ENCODE measurements around the gene PRAMEF13.
"Not testable (repeated sequence)": the region's sequence is repeated elsewhere in the genome, so short reads cannot be mapped to it uniquely, and the experiment has no call there.

PRAMEF13 gene

GRCh38 chr1:13201309-13201708 lies at the start of gene PRAMEF13:
TSS of gene PRAMEF13 (minus strand) at chr1:13201409. CDS start at chr1:13199589, 1,820 bp downstream.
- DNase-seq, result not testable (repeated sequence)

GRCh38 chr1:13247122-13247521 lies 45.9 kb upstream of the PRAMEF13 start:
- not testable (repeated sequence) for DNase-seq

- DNase-seq, result not testable (repeated sequence)
Observed at GRCh38 chr1:13246554-13246871, 45.3 kb upstream of the PRAMEF13 start.

- DNase-seq, result not testable (repeated sequence)
Observed at GRCh38 chr1:13245841-13246553, 44.8 kb upstream of the PRAMEF13 start.

- DNase-seq, result not testable (repeated sequence)
Observed at GRCh38 chr1:13243536-13244263, 42.5 kb upstream of the PRAMEF13 start.

GRCh38 chr1:13239633-13240032 lies 38.4 kb upstream of the PRAMEF13 start:
- DNase-seq, result not testable (repeated sequence)

GRCh38 chr1:13237572-13237971 lies 36.4 kb upstream of the PRAMEF13 start:
- DNase-seq, result not testable (repeated sequence)

GRCh38 chr1:13234057-13234456 lies 32.8 kb upstream of the PRAMEF13 start:
- DNase-seq, result not testable (repeated sequence)

GRCh38 chr1:13232056-13232455 lies 30.8 kb upstream of the PRAMEF13 start:
- not testable (repeated sequence) for DNase-seq

- DNase-seq, result not testable (repeated sequence)
Observed at GRCh38 chr1:13231061-13231750, 30.0 kb upstream of the PRAMEF13 start.

GRCh38 chr1:13230601-13231000 lies 29.4 kb upstream of the PRAMEF13 start:
- not testable (repeated sequence) for DNase-seq

- not testable (repeated sequence) for DNase-seq
Observed at GRCh38 chr1:13230096-13230495, 28.9 kb upstream of the PRAMEF13 start.

- peak in 1 of 2 experiments; percentile 5 for DNase-seq
Observed at GRCh38 chr1:13228343-13228781, 27.2 kb upstream of the PRAMEF13 start.

GRCh38 chr1:13227271-13228055 lies 26.3 kb upstream of the PRAMEF13 start:
- not testable (repeated sequence) for DNase-seq

- DNase-seq, result not testable (repeated sequence)
Observed at GRCh38 chr1:13225675-13226204, 24.5 kb upstream of the PRAMEF13 start, which contains the start of gene PRAMEF18. TSS of gene PRAMEF18 (minus strand) at chr1:13226154. CDS start at chr1:13226106, 48 bp downstream.

GRCh38 chr1:13224480-13225060 lies 23.4 kb upstream of the PRAMEF13 start:
- no peak for DNase-seq

- DNase-seq, result not testable (repeated sequence)
Observed at GRCh38 chr1:13222788-13223187, 21.6 kb upstream of the PRAMEF13 start.

GRCh38 chr1:13219203-13219602 lies 18.0 kb upstream of the PRAMEF13 start:
- not testable (repeated sequence) for DNase-seq

GRCh38 chr1:13216619-13217018 lies 15.4 kb upstream of the PRAMEF13 start:
- not testable (repeated sequence) for DNase-seq

- DNase-seq, result not testable (repeated sequence)
Observed at GRCh38 chr1:13208712-13209111, 7.5 kb upstream of the PRAMEF13 start.

- DNase-seq, result not testable (repeated sequence)
Observed at GRCh38 chr1:13171548-13171947, 29.7 kb downstream of the PRAMEF13 start, which contains the start of gene PRAMEF9. TSS of gene PRAMEF9 (plus strand) at chr1:13171848. CDS start at chr1:13175281, 3,433 bp downstream.

GRCh38 chr1:13165531-13165930 lies 35.7 kb downstream of the PRAMEF13 start, which contains the start of gene HNRNPCL4:
TSS of gene HNRNPCL4 (minus strand) at chr1:13165631. CDS start at chr1:13165467, 164 bp downstream.
- DNase-seq, result not testable (repeated sequence)

All from NCI-H187 (cell line).